GM23248 (cell line): ENCODE results near the gene THOC6. TPM values are rescaled to one million over a fixed set of nuclear protein-coding genes. Genes with fewer than 3 reads are reported as not detected.

Experiments
- DNase-seq: peaks from one replicate; pipeline ENCODE4 v3.0.0-alpha.2; 2015
- H2AFZ ChIP-seq: fragments of 200-600 bp; sonication (generic); 2 replicates; pipeline ENCODE4 v1.6.1; 2016; ENCODE audit warnings: antibody characterized with exemption
- H3F3A ChIP-seq: fragments of 200-600 bp; sonication (generic); 2 replicates; pipeline ENCODE4 v1.6.1; 2016; ENCODE audit warnings: mild to moderate bottlenecking, antibody characterized with exemption, mixed run types; ENCODE audit not compliant: insufficient read depth
- H3K27ac ChIP-seq: fragments of 200-600 bp; sonication (generic); 2 replicates; pipeline ENCODE4 v1.5.1; 2016; ENCODE audit warnings: mild to moderate bottlenecking
- H3K27me3 ChIP-seq: fragments of 200-600 bp; sonication (generic); replicated peaks from 2 replicates; pipeline ENCODE4 v1.6.1; 2016; ENCODE audit warnings: mild to moderate bottlenecking; ENCODE audit not compliant: insufficient read depth
- H3K36me3 ChIP-seq: fragments of 200-600 bp; sonication (generic); 2 replicates; pipeline ENCODE4 v1.6.1; 2016; ENCODE audit warnings: low read depth, mild to moderate bottlenecking
- H3K4me1 ChIP-seq: fragments of 200-600 bp; sonication (generic); 2 replicates; pipeline ENCODE4 v1.6.1; 2016; ENCODE audit warnings: mild to moderate bottlenecking; ENCODE audit not compliant: insufficient read depth
- H3K4me2 ChIP-seq: fragments of 200-600 bp; sonication (generic); one replicate; pipeline ENCODE4 v1.6.1; 2016; ENCODE audit warnings: mild to moderate bottlenecking; ENCODE audit not compliant: unreplicated experiment
- H3K4me3 ChIP-seq: fragments of 200-600 bp; sonication (generic); 2 replicates; pipeline ENCODE4 v1.5.1; 2016; ENCODE audit warnings: mild to moderate bottlenecking
- H3K79me2 ChIP-seq: fragments of 200-600 bp; sonication (generic); 2 replicates; pipeline ENCODE4 v1.6.1; 2016; ENCODE audit warnings: mild to moderate bottlenecking; ENCODE audit not compliant: insufficient read depth
- H3K9ac ChIP-seq: fragments of 200-600 bp; sonication (generic); 2 replicates; pipeline ENCODE4 v1.6.1; 2016; ENCODE audit warnings: mild to moderate bottlenecking
- H3K9me2 ChIP-seq: fragments of 200-600 bp; sonication (generic); 2 replicates; pipeline ENCODE4 v1.6.1; 2016; ENCODE audit warnings: mixed run types, mild to moderate bottlenecking, moderate library complexity; ENCODE audit not compliant: insufficient read depth
- H3K9me3 ChIP-seq: fragments of 200-600 bp; sonication (generic); one replicate; pipeline ENCODE4 v1.6.1; 2017; ENCODE audit warnings: low read depth
- H4K20me1 ChIP-seq: fragments of 200-600 bp; sonication (generic); 2 replicates; pipeline ENCODE4 v1.6.0; 2016; ENCODE audit not compliant: insufficient read depth
- EZH2 ChIP-seq: fragments of 200-600 bp; sonication (generic); IDR thresholded peaks from 2 replicates; pipeline ENCODE4 v1.6.1; 2018; ENCODE audit warnings: antibody characterized with exemption, mild to moderate bottlenecking; ENCODE audit not compliant: insufficient read depth, poor library complexity, severe bottlenecking
- EZH2phosphoT487 ChIP-seq: fragments of 200-600 bp; sonication (generic); IDR thresholded peaks from 2 replicates; pipeline ENCODE4 v1.6.1; 2018; ENCODE audit warnings: antibody characterized with exemption, moderate library complexity, mild to moderate bottlenecking, low read depth; ENCODE audit not compliant: insufficient read depth
- WGBS, 2 experiments: methylation state at CpG; one replicate each; pipeline ENCODE4 v1.1.6; 2015 to 2017; ENCODE audit warnings: low lambda C conversion rate in 2 of 2, low coverage in 1 of 2; ENCODE audit errors: missing lambda C conversion rate in 2 of 2; 5-methylcytosine and 5-hydroxymethylcytosine counted together
- in situ Hi-C: fragments of 300-500 bp; cut with MboI; formaldehyde crosslinking; loops from 2 replicates; pipeline ENCODE4 v1.15.0; 2020
- polyA plus RNA-seq: library from polyadenylated mRNA; unstranded; fragments of >200 nt; fragmentation: Nextera tagmentation; extraction: Ambion mirVana; gene quantifications from 2 replicates; pipeline ENCODE4 v1.2.1, GENCODE V29; 2016
- total RNA-seq: library from RNA; depleted of rRNA; stranded (reverse); fragments of >200 nt; shearing (Covaris generic); gene quantifications from 2 replicates; pipeline ENCODE4 v1.2.3, GENCODE V29; 2014

The THOC6 gene
- total and polyA plus RNA-seq, 2 experiments from 2014 or later = 17.7 to 22.4 TPM

GRCh38 chr16:3026003-3026378 is 2.2 kb downstream of the THOC6 start:
- H3F3A ChIP-seq = peaks cover 16% of the 10 kb centered on the region; the same call in 1 of the 2 replicates
- TF ChIP-seq EZH2phosphoT487 = no peak
- no peak for TF ChIP-seq EZH2
- 97% methylated on average over 8 of the region's 8 CpGs for WGBS, 2 experiments
- H3K4me3 ChIP-seq = no peak overlapping the region
- H3K9ac ChIP-seq = no peak overlapping the region
- H3K4me2 ChIP-seq = no peak overlapping the region
- peaks cover 9% of the 10 kb centered on the region for H3K4me1 ChIP-seq
- no peaks in the 10 kb centered on the region for H3K9me2 ChIP-seq
- no peaks in the 10 kb centered on the region for H3K27me3 ChIP-seq
- no peak overlapping the region for H2AFZ ChIP-seq
- H3K27ac ChIP-seq = no peak overlapping the region
- no peak for DNase-seq
- no peaks in the 10 kb centered on the region for H3K79me2 ChIP-seq
- in situ Hi-C loops = no loop called here
- H3K36me3 ChIP-seq = peaks cover 2% of the 10 kb centered on the region; the same call in 1 of the 2 replicates
- no peaks in the 10 kb centered on the region for H3K9me3 ChIP-seq
- H4K20me1 ChIP-seq = no peaks in the 10 kb centered on the region

DNA sequence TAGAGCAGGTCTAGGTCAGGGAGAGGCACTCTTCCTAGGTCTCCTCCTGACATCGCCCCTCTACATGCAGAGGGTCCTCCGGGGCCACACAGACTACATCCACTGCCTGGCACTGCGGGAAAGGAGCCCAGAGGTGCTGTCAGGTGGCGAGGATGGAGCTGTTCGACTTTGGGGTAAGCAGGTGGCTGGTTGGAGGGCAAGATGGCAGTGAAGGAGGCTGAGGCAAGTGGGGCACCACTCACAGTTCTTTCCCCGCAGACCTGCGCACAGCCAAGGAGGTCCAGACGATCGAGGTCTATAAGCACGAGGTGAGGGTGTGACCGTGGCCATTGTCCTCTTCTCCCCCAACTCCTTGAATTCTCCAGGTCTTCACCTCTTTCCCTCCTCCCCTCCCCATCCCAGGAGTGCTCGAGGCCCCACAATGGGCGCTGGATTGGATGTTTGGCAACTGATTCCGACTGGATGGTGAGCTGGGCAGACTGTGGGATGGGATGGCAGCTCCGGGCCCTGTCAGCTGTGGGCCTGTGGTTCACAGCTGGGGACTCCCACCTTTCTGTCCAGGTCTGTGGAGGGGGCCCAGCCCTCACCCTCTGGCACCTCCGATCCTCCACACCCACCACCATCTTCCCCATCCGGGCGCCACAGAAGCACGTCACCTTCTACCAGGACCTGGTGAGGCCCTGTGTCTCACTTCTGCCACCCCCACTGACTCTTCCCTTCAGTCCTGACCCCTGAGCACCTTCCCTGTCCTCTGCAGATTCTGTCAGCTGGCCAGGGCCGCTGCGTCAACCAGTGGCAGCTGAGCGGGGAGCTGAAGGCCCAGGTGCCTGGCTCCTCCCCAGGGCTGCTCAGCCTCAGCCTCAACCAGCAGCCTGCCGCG is 3.0 kb downstream of the THOC6 start:
- Histone ChIP-seq H3K9me2 (no peaks in the 10 kb centered on the region), H3F3A (peaks cover 16% of the 10 kb centered on the region; the same call in 1 of the 2 replicates), H3K27ac (no peak overlapping the region), H3K4me2 (no peak overlapping the region), H3K4me3 (no peak overlapping the region), H3K9ac (no peak overlapping the region), H3K9me3 (no peaks in the 10 kb centered on the region), H3K4me1 (peaks cover 9% of the 10 kb centered on the region), H3K36me3 (peaks cover 2% of the 10 kb centered on the region; the same call in 1 of the 2 replicates), H3K27me3 (no peaks in the 10 kb centered on the region), H4K20me1 (no peaks in the 10 kb centered on the region), H2AFZ (no peak overlapping the region), H3K79me2 (no peaks in the 10 kb centered on the region)
- in situ Hi-C loops = no loop called here
- WGBS, 2 experiments = 89 to 90% methylated on average over 20 to 24 of the region's 24 CpGs
- no peak for DNase-seq
- TF ChIP-seq EZH2phosphoT487 = no peak
- no peak for TF ChIP-seq EZH2

GRCh38 chr16:3027489-3027795 is 3.6 kb downstream of the THOC6 start:
- Histone ChIP-seq H3F3A (peaks cover 15% of the 10 kb centered on the region; the same call in 1 of the 2 replicates), H2AFZ (no peak overlapping the region), H4K20me1 (no peaks in the 10 kb centered on the region), H3K9me2 (no peaks in the 10 kb centered on the region), H3K4me1 (peaks cover 8% of the 10 kb centered on the region), H3K9ac (no peak overlapping the region), H3K4me2 (no peak overlapping the region), H3K27me3 (no peaks in the 10 kb centered on the region), H3K9me3 (no peaks in the 10 kb centered on the region), H3K4me3 (no peak overlapping the region), H3K27ac (no peak overlapping the region), H3K36me3 (no peaks in the 10 kb centered on the region; the same call in 1 of the 2 replicates), H3K79me2 (no peaks in the 10 kb centered on the region)
- DNase-seq = no peak
- TF ChIP-seq EZH2phosphoT487 (no peak), EZH2 (no peak)
- in situ Hi-C loops = no loop called here
- 95 to 98% methylated on average over 8 of the region's 8 CpGs for WGBS, 2 experiments

DNA sequence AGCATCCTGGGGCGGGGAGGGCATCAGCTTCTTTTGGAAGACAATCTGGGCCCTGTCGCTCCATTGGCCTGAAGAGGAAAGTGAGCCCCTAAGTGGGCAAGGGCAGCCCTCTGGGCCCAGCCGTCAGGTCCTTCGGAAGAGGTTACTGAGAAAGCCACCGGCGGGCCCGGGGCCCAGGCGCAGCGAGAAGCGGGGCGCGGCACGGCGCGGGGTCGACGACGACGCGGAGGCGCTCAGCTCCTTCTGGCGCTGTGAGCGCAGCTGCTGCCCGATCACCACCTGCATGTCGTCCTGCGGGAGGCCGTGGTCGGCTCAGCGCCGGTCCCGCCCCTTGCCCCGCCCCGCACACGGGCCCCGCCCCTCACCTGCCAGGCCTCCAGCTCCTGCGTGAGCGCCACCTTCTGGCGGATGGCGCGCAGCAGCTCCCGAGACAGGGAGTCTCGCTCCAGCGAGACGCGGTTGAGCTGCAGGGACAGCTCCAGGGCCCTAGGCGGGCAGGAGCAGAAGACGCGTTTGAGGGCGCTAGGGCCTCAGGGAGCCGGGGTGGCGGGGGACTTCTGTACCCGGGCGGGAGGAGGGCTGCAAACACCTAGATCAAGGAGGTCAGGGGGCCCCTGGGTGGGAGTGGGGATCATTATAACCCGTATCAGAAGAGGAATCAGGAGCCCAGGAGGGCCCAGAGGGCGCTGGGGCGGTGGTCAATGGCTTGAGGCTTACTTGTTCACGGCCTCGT is 4.3 kb downstream of the THOC6 start:
- Histone ChIP-seq H3K9me3 (no peaks in the 10 kb centered on the region), H3K9ac (no peak overlapping the region), H3K79me2 (no peaks in the 10 kb centered on the region), H3K4me2 (no peak overlapping the region), H3K27me3 (0 out of 2 replicates have a peak, but pooled peaks cover 2% of the 10 kb centered on the region), H3K4me3 (no peak overlapping the region), H3F3A (peaks cover 8% of the 10 kb centered on the region; the same call in 1 of the 2 replicates), H3K27ac (no peak overlapping the region), H3K36me3 (no peaks in the 10 kb centered on the region; the same call in 1 of the 2 replicates), H2AFZ (no peak overlapping the region), H3K9me2 (no peaks in the 10 kb centered on the region), H4K20me1 (no peaks in the 10 kb centered on the region), H3K4me1 (peaks cover 1% of the 10 kb centered on the region)
- DNase-seq = peak; percentile 82
- 39 to 40% methylated on average over 38 to 55 of the region's 58 CpGs for WGBS, 2 experiments
- in situ Hi-C loops = no loop called here
- TF ChIP-seq EZH2phosphoT487 (no peak), EZH2 (no peak)
